HG02798 (cell line): ENCODE measurements around the gene MRPS26.
A peak's percentile ranks its signal among the peaks of the same experiment; 100 is the strongest.
"Not testable (repeated sequence)": the region's sequence is repeated elsewhere in the genome, so short reads cannot be mapped to it uniquely, and the experiment has no call there.

ENCODE experiments used
- ATAC-seq: cut with Tn5 transposase; IDR thresholded peaks from one replicate; pipeline ENCODE4 v1.9.1; 2021; ENCODE audit warnings: mild to moderate bottlenecking; ENCODE audit not compliant: unreplicated experiment, poor library complexity

MRPS26 gene

DNA sequence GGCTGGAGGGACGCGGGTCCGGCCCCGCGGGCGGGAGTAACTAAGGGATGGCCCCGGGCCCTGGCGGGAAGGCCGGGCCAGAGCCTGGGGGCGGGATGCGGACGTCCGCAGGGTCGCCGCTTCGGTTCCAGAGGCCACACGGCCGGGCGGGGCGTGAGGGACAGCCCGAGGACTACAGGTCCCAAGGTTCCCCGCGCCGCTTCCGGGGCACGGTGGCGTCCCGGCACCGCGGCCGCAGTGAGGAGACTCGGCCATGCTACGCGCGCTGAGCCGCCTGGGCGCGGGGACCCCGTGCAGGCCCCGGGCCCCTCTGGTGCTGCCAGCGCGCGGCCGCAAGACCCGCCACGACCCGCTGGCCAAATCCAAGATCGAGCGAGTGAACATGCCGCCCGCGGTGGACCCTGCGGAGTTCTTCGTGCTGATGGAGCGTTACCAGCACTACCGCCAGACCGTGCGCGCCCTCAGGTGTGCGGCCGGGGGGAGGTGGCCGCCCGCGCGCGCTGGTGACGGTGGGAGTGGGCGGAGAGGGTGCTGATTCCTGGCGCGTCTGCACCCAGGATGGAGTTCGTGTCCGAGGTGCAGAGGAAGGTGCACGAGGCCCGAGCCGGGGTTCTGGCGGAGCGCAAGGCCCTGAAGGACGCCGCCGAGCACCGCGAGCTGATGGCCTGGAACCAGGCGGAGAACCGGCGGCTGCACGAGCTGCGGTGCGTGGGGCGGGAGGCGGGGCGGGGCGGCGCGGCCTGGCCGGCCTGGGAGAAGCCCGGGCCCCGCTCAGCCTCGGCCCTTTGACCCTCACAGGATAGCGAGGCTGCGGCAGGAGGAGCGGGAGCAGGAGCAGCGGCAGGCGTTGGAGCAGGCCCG, at the start of gene MRPS26:
Gene MRPS26, plus strand, starts transcription at position 237 of the 861 bp plus-strand sequence. Its CDS starts 17 bp downstream, at position 254.
- peak; percentile 91 for ATAC-seq

GRCh38 chr20:2998728-2999127, 47.1 kb upstream of the MRPS26 start:
- ATAC-seq = no peak

- peak; percentile 37 for ATAC-seq
Observed at GRCh38 chr20:3000852-3001523, 44.9 kb upstream of the MRPS26 start.

- no peak for ATAC-seq
Observed at GRCh38 chr20:3003416-3003815, 42.4 kb upstream of the MRPS26 start.

DNA sequence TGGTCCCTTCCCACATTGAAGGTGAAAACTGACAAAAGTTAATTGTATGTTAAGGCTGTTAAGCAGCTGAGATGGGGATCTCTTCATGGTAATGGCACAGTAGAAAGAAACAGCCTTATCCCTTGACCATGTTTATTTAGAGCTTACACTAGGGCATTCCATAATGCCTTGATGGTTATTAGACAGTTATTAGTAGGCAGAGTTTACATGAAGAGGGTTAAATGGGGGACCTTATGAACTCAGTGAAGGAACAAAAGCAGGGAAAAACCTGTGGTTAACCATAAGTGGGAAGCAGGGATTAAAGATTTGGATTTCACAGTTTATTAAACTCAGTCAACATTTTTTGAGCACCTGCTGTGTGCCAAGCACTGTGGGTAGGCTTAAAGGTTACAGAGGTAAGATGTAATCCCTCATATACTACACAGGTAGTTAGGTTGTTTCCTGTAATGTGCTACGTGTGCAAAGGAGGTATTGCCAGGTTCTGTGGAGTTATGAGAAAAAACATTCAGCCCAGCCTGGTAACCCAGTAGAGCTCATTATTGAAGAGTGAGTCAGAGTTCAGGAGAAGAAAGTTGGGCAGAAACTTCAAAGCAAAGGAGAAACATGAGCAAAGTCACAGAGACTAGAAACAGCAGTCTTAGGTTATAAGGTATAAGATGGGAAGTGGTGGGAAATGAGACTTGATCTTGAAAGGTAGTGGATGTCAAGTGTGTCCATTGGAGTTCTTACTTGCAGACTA, 34.7 kb upstream of the MRPS26 start:
- ATAC-seq = no peak

- ATAC-seq = no peak
Observed at GRCh38 chr20:3011752-3012151, 34.1 kb upstream of the MRPS26 start.

DNA sequence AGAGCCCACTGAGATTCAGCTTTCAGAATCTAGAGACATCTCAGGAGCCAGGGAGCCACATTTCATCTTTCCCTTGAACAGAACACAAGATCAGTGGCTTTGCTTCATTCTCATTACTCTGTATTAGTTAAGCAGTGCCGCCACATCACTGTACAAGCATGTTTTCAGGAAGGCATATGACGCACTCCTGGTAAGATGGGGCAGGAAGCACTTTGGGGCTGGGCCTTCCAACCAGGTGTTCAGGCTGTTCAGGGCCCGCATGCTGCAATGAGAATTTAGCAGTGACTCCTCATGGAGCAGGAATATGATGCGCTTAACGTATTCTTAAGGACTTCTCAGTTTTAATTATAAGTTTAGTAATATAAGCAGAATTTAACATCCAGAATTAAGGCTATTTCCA, 32.1 kb upstream of the MRPS26 start:
- no peak for ATAC-seq

- no peak for ATAC-seq
Observed at GRCh38 chr20:3014179-3014578, 31.7 kb upstream of the MRPS26 start.

- no peak for ATAC-seq
Observed at GRCh38 chr20:3014662-3015061, 31.2 kb upstream of the MRPS26 start.

DNA sequence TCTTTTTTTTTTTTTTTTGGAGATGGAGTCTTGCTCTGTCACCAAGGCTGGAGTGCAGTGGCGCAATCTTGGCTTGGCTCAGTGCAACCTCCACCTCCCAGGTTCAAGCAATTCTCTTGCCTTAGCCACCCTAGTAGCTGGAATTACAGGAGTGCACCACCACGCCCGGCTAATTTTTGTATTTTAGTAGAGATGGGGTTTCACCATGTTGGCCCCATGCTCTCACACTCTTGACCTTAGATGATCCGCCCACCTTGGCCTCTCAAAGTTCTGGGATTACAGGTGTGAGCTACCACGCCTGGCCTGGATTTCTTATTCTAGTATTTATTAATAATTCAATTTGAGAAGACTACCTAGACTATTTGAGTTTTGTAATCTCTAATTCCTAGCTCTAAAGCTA, 30.6 kb upstream of the MRPS26 start:
- not testable (repeated sequence) for ATAC-seq

DNA sequence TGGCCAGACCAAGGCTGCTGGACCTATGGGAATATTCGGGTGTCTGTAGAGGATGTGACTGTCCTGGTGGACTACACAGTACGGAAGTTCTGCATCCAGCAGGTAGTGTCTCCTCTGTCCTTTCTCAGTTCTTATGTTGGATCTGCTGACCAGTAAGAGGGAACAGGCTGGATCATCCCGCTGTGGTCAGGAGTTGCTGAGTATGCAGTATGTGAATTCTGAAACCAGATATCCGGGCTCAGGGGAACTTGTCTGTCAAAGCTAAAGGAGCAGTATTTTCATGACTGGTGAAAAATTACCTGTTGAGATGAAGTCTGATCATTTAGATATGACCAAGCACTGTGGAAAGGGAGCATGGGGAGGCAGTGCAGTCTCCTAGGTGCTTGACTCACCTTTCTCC, 24.5 kb upstream of the MRPS26 start:
- no peak for ATAC-seq

GRCh38 chr20:3021777-3022176, 24.1 kb upstream of the MRPS26 start:
- no peak for ATAC-seq

- ATAC-seq = not testable (repeated sequence)
Observed at GRCh38 chr20:3022559-3023490, 23.0 kb upstream of the MRPS26 start.

DNA sequence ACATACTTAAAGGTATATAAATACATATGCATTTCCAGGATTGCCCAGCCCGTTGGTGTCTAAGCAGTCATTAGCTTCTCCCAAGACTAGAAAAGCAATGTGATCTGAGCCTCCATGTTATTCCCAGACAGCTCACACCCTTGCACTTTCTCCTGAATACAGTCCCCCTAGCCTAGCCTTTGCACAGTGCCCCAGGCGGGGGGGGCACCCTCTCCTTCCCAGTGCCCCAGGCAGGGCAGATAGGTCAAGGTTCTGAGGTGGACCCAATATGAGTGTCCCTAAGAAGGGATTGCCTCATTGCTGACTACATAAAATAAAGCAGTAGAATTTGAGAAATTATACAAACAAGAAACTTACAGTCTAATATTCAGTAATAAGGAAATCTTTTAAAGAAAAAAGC, 17.9 kb upstream of the MRPS26 start:
- ATAC-seq = no peak

DNA sequence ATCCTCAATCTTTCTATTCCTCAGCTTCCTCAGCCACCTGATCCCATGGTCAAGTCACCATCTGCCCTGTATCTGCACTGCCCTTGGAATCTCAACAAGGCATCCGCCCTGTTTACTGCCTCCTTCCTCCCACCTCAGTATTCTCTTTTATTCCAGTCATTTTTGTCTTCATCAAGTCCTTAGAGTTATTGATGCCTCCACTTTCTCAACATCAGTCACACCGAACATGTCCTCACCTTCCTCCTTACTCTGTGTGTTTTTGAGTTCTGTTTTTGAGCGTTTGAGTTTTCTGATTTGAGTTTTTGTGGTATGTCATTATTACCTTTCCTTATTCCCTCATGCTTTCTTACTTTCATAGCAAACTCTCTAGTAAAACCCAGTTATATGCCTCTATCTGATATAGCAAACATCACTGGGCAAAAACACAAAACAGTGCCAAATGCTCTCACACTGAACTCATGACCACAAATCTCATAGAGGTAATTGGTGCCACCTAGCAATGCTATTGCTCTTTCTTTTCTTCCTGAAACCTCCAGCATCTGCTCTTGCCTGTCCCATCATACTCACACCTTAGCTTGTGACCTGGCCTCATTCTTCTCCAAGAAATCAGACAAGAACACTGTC, 14.2 kb upstream of the MRPS26 start:
- ATAC-seq = no peak

DNA sequence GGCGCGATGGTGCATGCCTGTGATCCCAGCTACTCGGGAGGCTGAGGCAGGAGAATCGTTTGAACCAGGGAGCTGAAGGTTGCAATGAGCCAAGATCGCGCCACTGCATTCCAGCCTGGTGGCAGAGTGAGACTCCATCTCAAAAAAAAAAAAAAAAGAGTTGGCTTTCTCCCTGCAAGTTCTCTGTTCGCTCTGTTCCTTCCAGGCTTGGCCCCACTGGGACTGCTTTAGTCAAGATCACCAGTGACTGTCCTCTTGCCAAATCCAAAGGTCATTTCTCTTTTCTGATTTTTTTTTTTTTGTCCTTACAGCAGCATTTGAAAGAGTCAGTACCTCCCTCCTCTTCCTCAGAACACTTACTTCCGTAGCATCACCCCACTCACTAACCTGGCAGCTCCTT, 13.2 kb upstream of the MRPS26 start:
- ATAC-seq = no peak

DNA sequence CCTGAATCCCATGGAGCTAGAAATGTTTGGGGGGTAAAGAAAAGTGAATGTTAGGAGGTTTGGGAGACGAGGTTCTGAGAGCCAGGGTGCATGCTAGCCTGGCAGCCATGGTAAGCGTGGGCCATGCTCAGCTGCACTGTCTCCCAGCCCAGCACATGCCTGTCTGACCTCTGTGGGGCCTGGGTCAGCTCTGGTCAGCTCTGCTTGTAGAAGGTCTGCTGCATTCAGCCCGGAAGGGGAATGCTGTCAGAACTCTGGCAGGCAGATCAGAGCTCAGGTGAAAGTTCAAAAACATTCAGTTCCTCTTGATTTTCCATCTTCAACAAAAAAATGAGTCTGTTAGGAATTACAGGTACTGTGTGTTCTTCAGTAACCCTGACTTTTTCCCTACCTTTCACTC, 8.2 kb upstream of the MRPS26 start:
- no peak for ATAC-seq

DNA sequence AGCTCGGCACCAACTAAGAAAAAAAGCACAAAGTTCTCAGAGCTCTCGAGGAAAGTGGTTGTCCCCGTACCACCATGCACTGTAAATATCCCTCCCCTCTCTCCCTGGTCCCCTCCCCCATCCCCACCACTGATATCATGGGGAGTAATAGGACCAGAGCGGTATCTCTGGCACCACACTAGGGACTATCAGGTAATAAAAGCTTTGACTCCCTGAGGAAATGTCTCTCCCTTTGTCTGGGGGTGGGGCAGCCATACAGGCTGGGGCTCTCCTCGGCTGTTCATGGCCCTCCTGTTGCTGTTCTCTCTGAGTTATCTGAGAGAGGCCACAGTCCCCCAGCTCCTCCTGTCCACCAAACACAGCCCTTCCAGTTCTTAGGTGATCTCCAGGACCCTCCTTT, 7.4 kb upstream of the MRPS26 start:
- no peak for ATAC-seq

GRCh38 chr20:3039426-3039825, 6.4 kb upstream of the MRPS26 start:
- no peak for ATAC-seq

DNA sequence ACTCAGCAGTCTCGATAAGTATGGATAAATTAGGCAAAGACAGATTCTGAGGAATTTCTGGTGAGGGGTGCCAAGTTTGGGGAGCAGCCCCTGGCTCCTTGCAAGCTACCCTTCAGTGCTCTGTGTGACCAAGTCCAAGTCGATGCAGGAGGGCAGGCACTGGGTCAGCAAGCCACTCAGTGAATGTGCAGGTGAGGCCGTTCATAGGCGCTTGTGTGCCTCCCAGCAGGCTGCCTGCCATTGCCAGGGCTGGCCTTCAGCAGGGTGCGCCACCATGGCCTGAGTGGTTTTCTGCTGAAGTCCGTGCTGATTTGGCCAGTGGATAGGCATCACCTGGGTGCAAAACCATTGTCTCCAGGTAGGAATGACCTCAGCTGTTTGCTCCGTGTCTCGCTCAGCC, 5.8 kb upstream of the MRPS26 start:
- ATAC-seq = no peak
